HG03342 (cell line): Measurements from ENCODE around the gene CRYBA1.

Experiments
- ATAC-seq: cut with Tn5 transposase; IDR thresholded peaks from one replicate; pipeline ENCODE4 v1.9.1; 2021; ENCODE audit warnings: mild to moderate bottlenecking, moderate library complexity; ENCODE audit not compliant: unreplicated experiment

CRYBA1 gene

GRCh38 chr17:29278692-29279091 is 32.0 kb downstream of the CRYBA1 start:
- ATAC-seq, result no peak

GRCh38 chr17:29279397-29280070 is 32.9 kb downstream of the CRYBA1 start:
- ATAC-seq, result no peak

- no peak for ATAC-seq
Observed at GRCh38 chr17:29283496-29283895, 36.8 kb downstream of the CRYBA1 start.

- no peak for ATAC-seq
Observed at GRCh38 chr17:29283961-29284360, 37.3 kb downstream of the CRYBA1 start.

GRCh38 chr17:29289852-29290251 is 43.2 kb downstream of the CRYBA1 start:
- no peak for ATAC-seq

GRCh38 chr17:29291163-29291752 is 44.6 kb downstream of the CRYBA1 start:
- ATAC-seq, result no peak

- no peak for ATAC-seq
Observed at GRCh38 chr17:29292071-29292991, 45.7 kb downstream of the CRYBA1 start.

- no peak for ATAC-seq
Observed at GRCh38 chr17:29292992-29293889, 46.6 kb downstream of the CRYBA1 start.

- ATAC-seq, result peak; percentile 83
Observed at GRCh38 chr17:29293890-29294579, 47.4 kb downstream of the CRYBA1 start, which contains the start of gene NUFIP2. NUFIP2 (minus strand) TSS chr17:29294148; CDS start chr17:29294059, 89 bp downstream.

- no peak for ATAC-seq
Observed at GRCh38 chr17:29294580-29294900, 47.9 kb downstream of the CRYBA1 start.

- ATAC-seq, result no peak
Observed at GRCh38 chr17:29295420-29295819, 48.8 kb downstream of the CRYBA1 start.

- no peak for ATAC-seq
Observed at GRCh38 chr17:29299031-29299430, 52.4 kb downstream of the CRYBA1 start.

GRCh38 chr17:29303386-29303785 is 56.7 kb downstream of the CRYBA1 start:
- ATAC-seq, result no peak
